ENCODE data around the gene SMARCAL1. TPM values are rescaled to one million over a fixed set of nuclear protein-coding genes. Genes with fewer than 3 reads are reported as not detected.

The SMARCAL1 gene
- total and polyA plus RNA-seq, 9 of the 15 experiments (the other 6 are each of a cell fraction or from before 2014, with no cell fraction given): 8.2 to 27.9 (median 12.4) TPM

DNA sequence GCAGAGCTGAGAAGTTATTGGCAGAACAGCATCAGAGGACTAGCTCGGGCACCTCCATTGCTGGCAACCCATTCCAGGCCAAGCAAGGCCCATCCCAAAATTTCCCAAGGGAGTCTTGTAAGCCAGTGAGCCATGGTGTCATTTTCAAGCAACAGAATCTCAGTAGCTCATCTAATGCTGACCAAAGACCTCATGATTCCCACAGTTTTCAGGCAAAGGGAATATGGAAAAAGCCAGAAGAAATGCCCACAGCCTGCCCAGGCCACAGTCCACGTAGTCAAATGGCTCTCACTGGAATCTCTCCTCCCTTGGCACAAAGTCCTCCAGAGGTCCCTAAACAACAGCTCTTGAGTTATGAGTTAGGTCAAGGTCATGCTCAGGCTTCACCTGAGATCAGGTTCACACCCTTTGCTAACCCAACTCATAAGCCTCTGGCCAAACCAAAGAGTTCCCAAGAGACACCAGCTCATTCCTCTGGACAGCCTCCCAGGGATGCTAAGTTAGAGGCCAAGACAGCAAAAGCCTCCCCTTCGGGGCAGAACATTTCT, 2.6 kb downstream of the SMARCAL1 start:
- H3K79me2 ChIP-seq (ENCODE audit: control insufficient read depth, insufficient read depth, low read length): peaks cover 44% of the 10 kb centered on the region
- POLR2A ChIA-PET: interaction anchor here (0.8 to 1.8 kb wide), 2 partner anchors 10 to 445 kb away, joined by 3 to 4 read pairs; no protein-coding TSS in a partner anchor
- no peaks in the 10 kb centered on the region for H3K9me1 ChIP-seq (ENCODE audit: control insufficient read depth, insufficient read depth, low read length)
- peaks cover 19 to 27% of the 10 kb centered on the region in 2 experiments for H3K4me1 ChIP-seq (replicated peaks in 1 of 2; ENCODE audit: control insufficient read depth in 2 of 2, insufficient read depth in 2 of 2, low read length in 2 of 2)
- CTCF ChIA-PET (ENCODE audit: low intra/inter-chr PET ratio): no interaction called here
- no peaks in the 10 kb centered on the region for H3K27me3 ChIP-seq (ENCODE audit: control insufficient read depth in 2 of 2, insufficient read depth in 2 of 2, low read length in 2 of 2)
- FAIRE-seq (no peak), DNase-seq (ENCODE audit: extremely low read depth in 1 of 4, low spot score in 3 of 4) (no peak), ATAC-seq (no peak)
- 81% methylated on average over 3 of the region's 3 CpGs for WGBS (ENCODE audit: insufficient coverage, low coverage, missing lambda C conversion rate)
- H4K20me1 ChIP-seq (replicated peaks; ENCODE audit: control insufficient read depth, insufficient read depth, low read length): no peaks in the 10 kb centered on the region
- no peak overlapping the region for H3K4me3 ChIP-seq
- in situ Hi-C loops (cut with MboI): no loop called here
- intact Hi-C loops (cut with micrococcal nuclease): no loop called here
- H3K27ac ChIP-seq (ENCODE audit: extremely low read depth, low read depth, low read length): peak overlapping the region; percentile 4; the same call in 1 of the 3 replicates
- TSS peak; percentile 36 for BruUV-seq (replicated peaks)
- H3K9ac ChIP-seq (ENCODE audit: insufficient read depth in 1 of 2, low read depth in 2 of 2, low read length in 2 of 2): no peak overlapping the region; a peak in 2 of 4 replicates
- TF ChIP-seq HOXB6 (CRISPR knock-in tag; IDR thresholded peaks at IDR 0.05; ENCODE audit: borderline replicate concordance): no peak
- no peak for TF ChIP-seq ZNF174 (CRISPR knock-in tag; IDR thresholded peaks at IDR 0.05)
- TF ChIP-seq, protein P1, sequence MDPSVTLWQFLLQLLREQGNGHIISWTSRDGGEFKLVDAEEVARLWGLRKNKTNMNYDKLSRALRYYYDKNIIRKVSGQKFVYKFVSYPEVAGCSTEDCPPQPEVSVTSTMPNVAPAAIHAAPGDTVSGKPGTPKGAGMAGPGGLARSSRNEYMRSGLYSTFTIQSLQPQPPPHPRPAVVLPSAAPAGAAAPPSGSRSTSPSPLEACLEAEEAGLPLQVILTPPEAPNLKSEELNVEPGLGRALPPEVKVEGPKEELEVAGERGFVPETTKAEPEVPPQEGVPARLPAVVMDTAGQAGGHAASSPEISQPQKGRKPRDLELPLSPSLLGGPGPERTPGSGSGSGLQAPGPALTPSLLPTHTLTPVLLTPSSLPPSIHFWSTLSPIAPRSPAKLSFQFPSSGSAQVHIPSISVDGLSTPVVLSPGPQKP (CRISPR knock-in tag; IDR thresholded peaks at IDR 0.05): no peak
- TF ChIP-seq YBX1 (IDR thresholded peaks at IDR 0.05): no peak
- no peak for TF ChIP-seq NFIX (CRISPR knock-in tag; IDR thresholded peaks at IDR 0.05; ENCODE audit: low read depth)
- no peak for TF ChIP-seq ZNF444 (CRISPR knock-in tag; IDR thresholded peaks at IDR 0.05)
- TF ChIP-seq, protein P2, sequence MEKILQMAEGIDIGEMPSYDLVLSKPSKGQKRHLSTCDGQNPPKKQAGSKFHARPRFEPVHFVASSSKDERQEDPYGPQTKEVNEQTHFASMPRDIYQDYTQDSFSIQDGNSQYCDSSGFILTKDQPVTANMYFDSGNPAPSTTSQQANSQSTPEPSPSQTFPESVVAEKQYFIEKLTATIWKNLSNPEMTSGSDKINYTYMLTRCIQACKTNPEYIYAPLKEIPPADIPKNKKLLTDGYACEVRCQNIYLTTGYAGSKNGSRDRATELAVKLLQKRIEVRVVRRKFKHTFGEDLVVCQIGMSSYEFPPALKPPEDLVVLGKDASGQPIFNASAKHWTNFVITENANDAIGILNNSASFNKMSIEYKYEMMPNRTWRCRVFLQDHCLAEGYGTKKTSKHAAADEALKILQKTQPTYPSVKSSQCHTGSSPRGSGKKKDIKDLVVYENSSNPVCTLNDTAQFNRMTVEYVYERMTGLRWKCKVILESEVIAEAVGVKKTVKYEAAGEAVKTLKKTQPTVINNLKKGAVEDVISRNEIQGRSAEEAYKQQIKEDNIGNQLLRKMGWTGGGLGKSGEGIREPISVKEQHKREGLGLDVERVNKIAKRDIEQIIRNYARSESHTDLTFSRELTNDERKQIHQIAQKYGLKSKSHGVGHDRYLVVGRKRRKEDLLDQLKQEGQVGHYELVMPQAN (IDR thresholded peaks at IDR 0.05; ENCODE audit: borderline replicate concordance): no peak
- TF ChIP-seq RCOR1 (IDR thresholded peaks at IDR 0.05; ENCODE audit: borderline replicate concordance in 1 of 2, low read depth in 2 of 2, low read length in 2 of 2): no peak
- TF ChIP-seq, protein P3, sequence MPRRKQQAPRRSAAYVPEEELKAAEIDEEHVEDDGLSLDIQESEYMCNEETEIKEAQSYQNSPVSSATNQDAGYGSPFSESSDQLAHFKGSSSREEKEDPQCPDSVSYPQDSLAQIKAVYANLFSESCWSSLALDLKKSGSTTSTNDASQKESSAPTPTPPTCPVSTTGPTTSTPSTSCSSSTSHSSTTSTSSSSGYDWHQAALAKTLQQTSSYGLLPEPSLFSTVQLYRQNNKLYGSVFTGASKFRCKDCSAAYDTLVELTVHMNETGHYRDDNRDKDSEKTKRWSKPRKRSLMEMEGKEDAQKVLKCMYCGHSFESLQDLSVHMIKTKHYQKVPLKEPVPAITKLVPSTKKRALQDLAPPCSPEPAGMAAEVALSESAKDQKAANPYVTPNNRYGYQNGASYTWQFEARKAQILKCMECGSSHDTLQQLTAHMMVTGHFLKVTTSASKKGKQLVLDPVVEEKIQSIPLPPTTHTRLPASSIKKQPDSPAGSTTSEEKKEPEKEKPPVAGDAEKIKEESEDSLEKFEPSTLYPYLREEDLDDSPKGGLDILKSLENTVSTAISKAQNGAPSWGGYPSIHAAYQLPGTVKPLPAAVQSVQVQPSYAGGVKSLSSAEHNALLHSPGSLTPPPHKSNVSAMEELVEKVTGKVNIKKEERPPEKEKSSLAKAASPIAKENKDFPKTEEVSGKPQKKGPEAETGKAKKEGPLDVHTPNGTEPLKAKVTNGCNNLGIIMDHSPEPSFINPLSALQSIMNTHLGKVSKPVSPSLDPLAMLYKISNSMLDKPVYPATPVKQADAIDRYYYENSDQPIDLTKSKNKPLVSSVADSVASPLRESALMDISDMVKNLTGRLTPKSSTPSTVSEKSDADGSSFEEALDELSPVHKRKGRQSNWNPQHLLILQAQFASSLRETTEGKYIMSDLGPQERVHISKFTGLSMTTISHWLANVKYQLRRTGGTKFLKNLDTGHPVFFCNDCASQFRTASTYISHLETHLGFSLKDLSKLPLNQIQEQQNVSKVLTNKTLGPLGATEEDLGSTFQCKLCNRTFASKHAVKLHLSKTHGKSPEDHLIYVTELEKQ (CRISPR knock-in tag; IDR thresholded peaks at IDR 0.05): no peak
- no peak for TF ChIP-seq GTF2E2 (tag; IDR thresholded peaks at IDR 0.05)
- no peak for TF ChIP-seq PPARD (CRISPR knock-in tag; IDR thresholded peaks at IDR 0.05)
- no peak for TF ChIP-seq ZEB2 (IDR thresholded peaks at IDR 0.05)
- no peak for TF ChIP-seq C11orf30 (IDR thresholded peaks at IDR 0.05; ENCODE audit: low read depth)
- TF ChIP-seq ZFP30 (CRISPR knock-in tag; IDR thresholded peaks at IDR 0.05; ENCODE audit: borderline replicate concordance): no peak
- no peak for TF ChIP-seq SRSF9 (IDR thresholded peaks at IDR 0.05; ENCODE audit: borderline replicate concordance, low read depth, low read length)
- no peak for TF ChIP-seq ZBTB8A (IDR thresholded peaks at IDR 0.05; ENCODE audit: partially characterized antibody)
- H3K9me3 ChIP-seq (replicated peaks; ENCODE audit: control insufficient read depth, insufficient read depth, low read depth, low read length): no peaks in the 10 kb centered on the region
- no peak overlapping the region for H2AFZ ChIP-seq (ENCODE audit: low read depth, low read length)
- H3K36me3 ChIP-seq (ENCODE audit: control insufficient read depth, insufficient read depth, low read length): peaks cover 37% of the 10 kb centered on the region
- H3K4me2 ChIP-seq (ENCODE audit: insufficient read depth, low read length): no peak overlapping the region

Data from K562 (cell line).